Measurements from ENCODE around the gene SPRR2F.

SPRR2F gene

GRCh38 chr1:153150846-153151245, 37.5 kb upstream of the SPRR2F start, which contains the start of gene SPRR2G:
Gene SPRR2G, minus strand, starts transcription at chr1:153150890. Its CDS starts 780 bp downstream, at chr1:153150110.
- Histone ChIP-seq H3K4me1 (ENCODE audit: control insufficient read depth, insufficient read depth, low read length) (no peaks in the 10 kb centered on the region), H3K36me3 (ENCODE audit: control insufficient read depth in 2 of 2, insufficient read depth in 1 of 2, low read length in 2 of 2) (no peaks in the 10 kb centered on the region), H3K9me3 (ENCODE audit: control insufficient read depth, insufficient read depth, low read depth, low read length) (no peaks in the 10 kb centered on the region), H3K4me3 (ENCODE audit: low read depth, low read length) (no peak within 1 kb of the TSS), H3K27ac (ENCODE audit: extremely low read depth, low read depth, low read length) (no peak within 1 kb of the TSS)
- POLR2A ChIA-PET: no interaction called here
- CTCF ChIA-PET: no interaction called here
- TF ChIP-seq ZNF132 (tag by site-specific recombination; IDR thresholded peaks at IDR 0.05; ENCODE audit: borderline replicate concordance): no peak
- no peak for TF ChIP-seq ZNF792 (tag by site-specific recombination; IDR thresholded peaks at IDR 0.05)
- no peak for TF ChIP-seq ZNF155 (tag by site-specific recombination; IDR thresholded peaks at IDR 0.05)
- no peak for TF ChIP-seq ZNF341 (tag by site-specific recombination; IDR thresholded peaks at IDR 0.05; ENCODE audit: low read depth)
- no peak for TF ChIP-seq PRDM4 (tag by site-specific recombination; IDR thresholded peaks at IDR 0.05)
- TF ChIP-seq ZIC2 (tag by site-specific recombination; IDR thresholded peaks at IDR 0.05): no peak
- no peak for TF ChIP-seq ZNF555 (tag by site-specific recombination; conservative IDR thresholded peaks at IDR 0.05)
- no peak for TF ChIP-seq ZSCAN4 (tag by site-specific recombination; IDR thresholded peaks at IDR 0.05)
- TF ChIP-seq ZNF645 (tag by site-specific recombination; IDR thresholded peaks at IDR 0.05): no peak
- TF ChIP-seq ZNF513 (tag by site-specific recombination; IDR thresholded peaks at IDR 0.05): no peak
- TF ChIP-seq ZNF26 (tag by site-specific recombination; IDR thresholded peaks at IDR 0.05): no peak
- TF ChIP-seq ZNF558 (tag by site-specific recombination; IDR thresholded peaks at IDR 0.05): no peak
- TF ChIP-seq ZNF354C (tag by site-specific recombination; IDR thresholded peaks at IDR 0.05; ENCODE audit: borderline replicate concordance, low read depth): no peak
- TF ChIP-seq ZNF280D (tag by site-specific recombination; IDR thresholded peaks at IDR 0.05): no peak
- no peak for TF ChIP-seq ZNF274 (IDR thresholded peaks at IDR 0.05; ENCODE audit: low read length)
- TF ChIP-seq ZNF274 (tag by site-specific recombination; IDR thresholded peaks at IDR 0.05; ENCODE audit: borderline replicate concordance): no peak
- TF ChIP-seq EGR2 (tag by site-specific recombination; IDR thresholded peaks at IDR 0.05; ENCODE audit: low read depth): no peak
- TF ChIP-seq ZNF623 (tag by site-specific recombination; IDR thresholded peaks at IDR 0.05): no peak
- TF ChIP-seq ZBTB26 (tag by site-specific recombination; optimal IDR thresholded peaks at IDR 0.05): no peak
